ENCODE results near the gene NPPB.

DNA sequence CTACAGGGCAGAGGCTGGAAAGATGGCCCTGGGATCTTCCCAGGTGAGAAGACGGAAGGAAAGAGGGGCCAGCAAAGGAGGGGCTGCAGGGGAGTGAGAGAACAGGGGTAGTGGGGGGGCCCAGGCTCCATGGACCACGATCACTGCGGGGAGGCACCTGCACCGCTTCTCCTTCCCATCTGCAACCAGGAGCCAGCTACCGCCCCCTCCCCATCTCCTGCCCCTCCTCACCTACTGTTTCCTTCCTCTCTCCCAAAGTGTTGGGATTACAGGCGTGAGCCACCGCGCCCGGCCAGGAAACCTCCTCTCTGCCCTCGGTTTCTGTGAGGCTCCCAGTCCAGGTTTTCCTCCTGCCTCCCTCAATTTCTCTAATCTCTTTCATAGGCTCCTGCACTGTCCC lies 48.1 kb upstream of the NPPB start:
- TF ChIP-seq, protein P1, sequence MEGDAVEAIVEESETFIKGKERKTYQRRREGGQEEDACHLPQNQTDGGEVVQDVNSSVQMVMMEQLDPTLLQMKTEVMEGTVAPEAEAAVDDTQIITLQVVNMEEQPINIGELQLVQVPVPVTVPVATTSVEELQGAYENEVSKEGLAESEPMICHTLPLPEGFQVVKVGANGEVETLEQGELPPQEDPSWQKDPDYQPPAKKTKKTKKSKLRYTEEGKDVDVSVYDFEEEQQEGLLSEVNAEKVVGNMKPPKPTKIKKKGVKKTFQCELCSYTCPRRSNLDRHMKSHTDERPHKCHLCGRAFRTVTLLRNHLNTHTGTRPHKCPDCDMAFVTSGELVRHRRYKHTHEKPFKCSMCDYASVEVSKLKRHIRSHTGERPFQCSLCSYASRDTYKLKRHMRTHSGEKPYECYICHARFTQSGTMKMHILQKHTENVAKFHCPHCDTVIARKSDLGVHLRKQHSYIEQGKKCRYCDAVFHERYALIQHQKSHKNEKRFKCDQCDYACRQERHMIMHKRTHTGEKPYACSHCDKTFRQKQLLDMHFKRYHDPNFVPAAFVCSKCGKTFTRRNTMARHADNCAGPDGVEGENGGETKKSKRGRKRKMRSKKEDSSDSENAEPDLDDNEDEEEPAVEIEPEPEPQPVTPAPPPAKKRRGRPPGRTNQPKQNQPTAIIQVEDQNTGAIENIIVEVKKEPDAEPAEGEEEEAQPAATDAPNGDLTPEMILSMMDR (IDR thresholded peaks at IDR 0.05; ENCODE audit: insufficient read depth, low read length, poor library complexity, severe bottlenecking), result no peak
- TF ChIP-seq EZH2phosphoT487 (conservative IDR thresholded peaks at IDR 0.05; ENCODE audit: low read length), result no peak
